Keratinocyte (primary cell): ENCODE results near the gene PCSK2. TPM values are rescaled to one million over a fixed set of nuclear protein-coding genes. Genes with fewer than 3 reads are reported as not detected.

Source experiments
- DNase-seq: peaks from one replicate; pipeline ENCODE4 v3.0.0-alpha.2; 2011; ENCODE audit warnings: low read depth, missing footprints, low spot score
- FAIRE-seq: peaks from 2 replicates; lab custom pipeline; 2011; peaks lifted over from hg19 to GRCh38; lab: Jason Lieb, UNC
- H2AFZ ChIP-seq: 2 replicates; pipeline ENCODE4 v1.6.0; 2012; ENCODE audit warnings: low read length, control low read depth, inconsistent platforms; ENCODE audit not compliant: control insufficient read depth
- H3K27ac ChIP-seq: 2 replicates; pipeline ENCODE4 v1.5.1; 2011; ENCODE audit warnings: low read length; ENCODE audit not compliant: control insufficient read depth, insufficient read depth
- H3K27me3 ChIP-seq: 3 replicates; pipeline ENCODE4 v1.6.0; 2011; ENCODE audit warnings: low read length; ENCODE audit not compliant: control insufficient read depth, insufficient read depth; ENCODE audit errors: extremely low read depth
- H3K36me3 ChIP-seq, 2 experiments: 2 replicates in 1 of 2; 3 replicates in 1 of 2; pipeline ENCODE4 v1.5.1; 2011; ENCODE audit warnings: low read length in 2 of 2, mild to moderate bottlenecking in 1 of 2; ENCODE audit not compliant: control insufficient read depth in 2 of 2, insufficient read depth in 2 of 2; ENCODE audit errors: extremely low read depth in 1 of 2
- H3K4me1 ChIP-seq: 3 replicates; pipeline ENCODE4 v1.5.1; 2011; ENCODE audit warnings: low read length; ENCODE audit not compliant: control insufficient read depth, insufficient read depth; ENCODE audit errors: extremely low read depth
- H3K4me2 ChIP-seq: 3 replicates; pipeline ENCODE4 v1.6.0; 2011; ENCODE audit warnings: low read depth, low read length; ENCODE audit not compliant: control insufficient read depth, insufficient read depth; ENCODE audit errors: extremely low read depth
- H3K4me3 ChIP-seq, 3 experiments: fragments of 200-600 bp in 1 of 3; sonication (generic) in 1 of 3; 2 replicates in 2 of 3; 3 replicates in 1 of 3; pipeline ENCODE4 v1.5.1; 2011 to 2016; ENCODE audit warnings: low read length in 3 of 3, mild to moderate bottlenecking in 3 of 3, control low read depth in 2 of 3, inconsistent platforms in 1 of 3, low read depth in 1 of 3, mixed read lengths in 1 of 3, mixed run types in 1 of 3, moderate library complexity in 1 of 3; ENCODE audit not compliant: control insufficient read depth in 2 of 3, insufficient read depth in 2 of 3; ENCODE audit errors: extremely low read depth in 1 of 3
- H3K79me2 ChIP-seq: 2 replicates; pipeline ENCODE4 v1.6.0; 2012; ENCODE audit warnings: low read length; ENCODE audit not compliant: control insufficient read depth, insufficient read depth
- H3K9ac ChIP-seq: 3 replicates; pipeline ENCODE4 v1.6.0; 2011; ENCODE audit warnings: low read length; ENCODE audit not compliant: control insufficient read depth, insufficient read depth; ENCODE audit errors: extremely low read depth
- H3K9me1 ChIP-seq: 3 replicates; pipeline ENCODE4 v1.6.0; 2011; ENCODE audit warnings: low read length; ENCODE audit not compliant: control insufficient read depth, insufficient read depth; ENCODE audit errors: extremely low read depth
- H3K9me3 ChIP-seq: 2 replicates; pipeline ENCODE4 v1.5.1; 2012; ENCODE audit warnings: low read depth, low read length; ENCODE audit not compliant: control insufficient read depth
- H4K20me1 ChIP-seq: 3 replicates; pipeline ENCODE4 v1.6.0; 2011; ENCODE audit warnings: low read length; ENCODE audit not compliant: control insufficient read depth, insufficient read depth; ENCODE audit errors: extremely low read depth
- CTCF ChIP-seq, 3 experiments: IDR thresholded peaks in 1 of 3; conservative IDR thresholded peaks in 1 of 3; optimal IDR thresholded peaks in 1 of 3; 2 replicates in 2 of 3; 3 replicates in 1 of 3; pipeline versions ENCODE3 to v1.5.1; 2011; ENCODE audit warnings: low read length in 3 of 3, mild to moderate bottlenecking in 3 of 3, moderate library complexity in 2 of 3, control low read depth in 1 of 3, inconsistent platforms in 1 of 3; ENCODE audit not compliant: insufficient read depth in 2 of 3; ENCODE audit errors: extremely low read depth in 1 of 3
- EZH2 ChIP-seq: IDR thresholded peaks from one replicate; pipeline ENCODE4 v1.6.1; 2012; ENCODE audit warnings: inconsistent platforms, mild to moderate bottlenecking, low read length, moderate library complexity
- dilution Hi-C: fragments of 300-500 bp; cut with MboI; formaldehyde crosslinking; loops from one replicate; pipeline ENCODE4 v1.7.0; 2020; ENCODE audit warnings: low sequenced_read_pairs; ENCODE audit not compliant: extremely low pct_ligation_motif_present
- polyA plus RNA-seq, 5 experiments: library from polyadenylated mRNA; depleted of rRNA in 3 of 5; stranded (reverse) in 3 of 5; stranded (forward) in 1 of 5; unstranded in 1 of 5; fragments of >200 nt; gene quantifications; 1 replicate in 1 of 5; 2 replicates in 3 of 5; 3 replicates in 1 of 5; pipeline versions ENCODE4 v1.2.1 to v1.2.3, GENCODE V29; 2011 to 2012; ENCODE audit warnings: missing spikeins in 2 of 5, low read depth in 1 of 5, low replicate concordance in 1 of 5

Gene PCSK2
- polyA plus RNA-seq, 1 donor (not counting 4 experiments of a cell fraction or from before 2014, with no cell fraction given) = not detected

GRCh38 chr20:17423782-17424181 is 196.9 kb downstream of the PCSK2 start:
- Histone ChIP-seq H3K9me3 (no peaks in the 10 kb centered on the region), H3K79me2 (no peaks in the 10 kb centered on the region), H4K20me1 (no peaks in the 10 kb centered on the region), H3K4me3 (no peak overlapping the region), H3K9ac (no peak overlapping the region), H3K36me3 (no peaks in the 10 kb centered on the region), H3K27ac (no peak overlapping the region), H3K4me1 (no peaks in the 10 kb centered on the region), H3K9me1 (no peaks in the 10 kb centered on the region), H3K4me2 (no peak overlapping the region), H2AFZ (no peak overlapping the region), H3K27me3 (no peaks in the 10 kb centered on the region)
- FAIRE-seq (no peak), DNase-seq (no peak)
- TF ChIP-seq CTCF (optimal IDR thresholded peaks at IDR 0.05 in 1 of 3, IDR thresholded peaks at IDR 0.05 in 1 of 3, conservative IDR thresholded peaks at IDR 0.05 in 1 of 3; ENCODE audit: extremely low read depth in 1 of 3, insufficient read depth in 2 of 3, low read length in 3 of 3) (no peak), EZH2 (no peak)
- dilution Hi-C loops = no loop called here

GRCh38 chr20:17427638-17428037 is 200.8 kb downstream of the PCSK2 start:
- TF ChIP-seq EZH2 (no peak), CTCF (optimal IDR thresholded peaks at IDR 0.05 in 1 of 3, IDR thresholded peaks at IDR 0.05 in 1 of 3, conservative IDR thresholded peaks at IDR 0.05 in 1 of 3; ENCODE audit: extremely low read depth in 1 of 3, insufficient read depth in 2 of 3, low read length in 3 of 3) (no peak)

More at GRCh38 chr20:17427638-17428037, 200.8 kb downstream of the PCSK2 start:
- FAIRE-seq (no peak), DNase-seq (no peak)
- no peak overlapping the region for H2AFZ ChIP-seq
- no peaks in the 10 kb centered on the region for H4K20me1 ChIP-seq
- no peaks in the 10 kb centered on the region for H3K79me2 ChIP-seq
- no peaks in the 10 kb centered on the region for H3K9me3 ChIP-seq
- no peak overlapping the region for H3K27ac ChIP-seq
- H3K36me3 ChIP-seq = no peaks in the 10 kb centered on the region
- no peak overlapping the region for H3K4me2 ChIP-seq
- no peak overlapping the region for H3K4me3 ChIP-seq
- H3K27me3 ChIP-seq = peaks cover 11% of the 10 kb centered on the region
- H3K9ac ChIP-seq = no peak overlapping the region
- dilution Hi-C loops = loop anchor here (25.0 kb wide), 1 partner anchor 615 kb away; no protein-coding TSS in a partner anchor
- no peaks in the 10 kb centered on the region for H3K9me1 ChIP-seq
- no peaks in the 10 kb centered on the region for H3K4me1 ChIP-seq
